K562 (cell line): ENCODE results near the gene POP7. TPM values are rescaled to one million over a fixed set of nuclear protein-coding genes. Genes with fewer than 3 reads are reported as not detected.

ENCODE experiments used
- ATAC-seq: fragments of 200-7000 bp; cut with Tn5 transposase; 3 replicates; pipeline ENCODE4 v1.9.1; 2020; ENCODE audit warnings: moderate library complexity
- BruUV-seq: library from RNA; stranded (reverse); fragments of 400-500 nt; replicated peaks from 2 replicates; lab custom pipeline; 2021; lab: Mats Ljungman, UMichigan
- CTCF ChIA-PET: fragments of 300-600 bp; formaldehyde crosslinking; extraction: SDS; loops from one replicate; lab custom pipeline; 2021; ENCODE audit warnings: low intra/inter-chr PET ratio; lab: Yijun Ruan, JAX
- POLR2A ChIA-PET: fragments of 300-600, 350-650 bp; sonication (Branson Sonifier 250); formaldehyde crosslinking; extraction: SDS; loops from one replicate; lab custom pipeline; 2021; ENCODE audit warnings: antibody characterized with exemption, inconsistent platforms; lab: Yijun Ruan, JAX
- DNase-seq, 4 experiments: peaks; one replicate each; pipeline versions ENCODE4 v3.0.0 to v3.0.0-alpha.2; 2011 to 2018; ENCODE audit warnings: low spot score in 3 of 4, mixed read lengths in 3 of 4; ENCODE audit errors: extremely low read depth in 1 of 4
- FAIRE-seq: peaks from 2 replicates; lab custom pipeline; 2011; peaks lifted over from hg19 to GRCh38; lab: Jason Lieb, UNC
- H2AFZ ChIP-seq: 2 replicates; pipeline ENCODE4 v1.6.0; 2011; ENCODE audit warnings: low read depth, low read length, control low read depth, inconsistent platforms
- H3K27ac ChIP-seq: fragments of 200-600 bp; 3 replicates; pipeline ENCODE4 v1.8.0; 2011; ENCODE audit warnings: low read depth, mild to moderate bottlenecking, control low read depth, inconsistent platforms, low read length, moderate library complexity, mixed read lengths; ENCODE audit errors: extremely low read depth
- H3K27me3 ChIP-seq, 2 experiments: fragments of 300-600 bp in 1 of 2; 2 replicates in 1 of 2; 3 replicates in 1 of 2; pipeline versions ENCODE4 v1.6.0 to v1.8.0; 2011; ENCODE audit warnings: inconsistent platforms in 2 of 2, low read length in 2 of 2, mild to moderate bottlenecking in 1 of 2, mixed read lengths in 1 of 2, moderate library complexity in 1 of 2; ENCODE audit not compliant: control insufficient read depth in 2 of 2, insufficient read depth in 2 of 2
- H3K36me3 ChIP-seq: fragments of 300-600 bp; 3 replicates; pipeline ENCODE4 v1.8.0; 2011; ENCODE audit warnings: mild to moderate bottlenecking, low read length, inconsistent platforms; ENCODE audit not compliant: control insufficient read depth, insufficient read depth
- H3K4me1 ChIP-seq, 2 experiments: fragments of 200-600 bp in 1 of 2; replicated peaks in 1 of 2; 2 replicates in 1 of 2; 3 replicates in 1 of 2; pipeline versions ENCODE4 v1.5.1 to v1.8.0; 2011; ENCODE audit warnings: inconsistent platforms in 2 of 2, low read length in 2 of 2, mild to moderate bottlenecking in 1 of 2, mixed read lengths in 1 of 2, moderate library complexity in 1 of 2; ENCODE audit not compliant: control insufficient read depth in 2 of 2, insufficient read depth in 2 of 2
- H3K4me2 ChIP-seq: 2 replicates; pipeline ENCODE4 v1.6.1; 2011; ENCODE audit warnings: low read length, control low read depth, inconsistent platforms, mixed read lengths; ENCODE audit not compliant: insufficient read depth
- H3K4me3 ChIP-seq: fragments of 200-600 bp; sonication (generic), shearing (Covaris generic); 2 replicates; pipeline ENCODE4 v1.5.1; 2016; ENCODE audit warnings: control low read depth, inconsistent platforms
- H3K79me2 ChIP-seq: fragments of 200-600 bp; 3 replicates; pipeline ENCODE4 v1.8.0; 2011; ENCODE audit warnings: low read length, inconsistent platforms; ENCODE audit not compliant: control insufficient read depth, insufficient read depth
- H3K9ac ChIP-seq, 2 experiments: 2 replicates each; pipeline versions ENCODE4 v1.6.0 to v1.6.1; 2011; ENCODE audit warnings: low read depth in 2 of 2, low read length in 2 of 2, control low read depth in 1 of 2, inconsistent platforms in 1 of 2, mild to moderate bottlenecking in 1 of 2, mixed read lengths in 1 of 2; ENCODE audit not compliant: insufficient read depth in 1 of 2
- H3K9me1 ChIP-seq: one replicate; pipeline ENCODE4 v1.6.0; 2011; ENCODE audit warnings: inconsistent platforms, mild to moderate bottlenecking, low read length, moderate library complexity; ENCODE audit not compliant: control insufficient read depth, insufficient read depth
- H3K9me3 ChIP-seq: replicated peaks from 2 replicates; pipeline ENCODE4 v1.5.1; 2011; ENCODE audit warnings: low read depth, low read length, inconsistent platforms; ENCODE audit not compliant: control insufficient read depth, insufficient read depth
- H4K20me1 ChIP-seq: replicated peaks from 2 replicates; pipeline ENCODE4 v1.6.1; 2011; ENCODE audit warnings: low read length, inconsistent platforms, mixed read lengths; ENCODE audit not compliant: control insufficient read depth, insufficient read depth
- DLX4 ChIP-seq: fragments of 250-450 bp; sonication (Bioruptor Pico); IDR thresholded peaks from 2 replicates; pipeline ENCODE4 v1.6.1; 2021; ENCODE audit warnings: mild to moderate bottlenecking
- HCFC1 ChIP-seq: IDR thresholded peaks from 2 replicates; pipeline ENCODE4 v1.6.1; 2012; ENCODE audit warnings: low read depth, low read length, improper control_type of control experiment
- MECOM ChIP-seq: fragments of 250-450 bp; sonication (Bioruptor Pico); IDR thresholded peaks from 2 replicates; pipeline ENCODE4 v1.8.0; 2022; ENCODE audit warnings: inconsistent platforms
- MTF1 ChIP-seq: fragments of 250-450 bp; sonication (Bioruptor Pico); IDR thresholded peaks from 2 replicates; pipeline ENCODE4 v1.9.0; 2021; ENCODE audit warnings: moderate library complexity, mild to moderate bottlenecking, inconsistent platforms, borderline replicate concordance
- NCOA2 ChIP-seq, 2 experiments: fragments of 450-650 bp; IDR thresholded peaks; 2 replicates each; pipeline ENCODE4 v1.6.1; 2018; ENCODE audit warnings: mild to moderate bottlenecking in 2 of 2, moderate library complexity in 1 of 2; ENCODE audit not compliant: partially characterized antibody in 2 of 2
- PCBP2 ChIP-seq: fragments of 200-400 bp; formaldehyde crosslinking; IDR thresholded peaks from 2 replicates; pipeline ENCODE4 v1.6.1; 2018; ENCODE audit warnings: low read length, low read depth, mild to moderate bottlenecking, moderate library complexity; ENCODE audit not compliant: poor library complexity, severe bottlenecking
- PREB ChIP-seq: sonication (generic); formaldehyde crosslinking; IDR thresholded peaks from 2 replicates; pipeline ENCODE4 v1.8.1; 2023; ENCODE audit warnings: mild to moderate bottlenecking, missing genetic modification reagents
- SIN3B ChIP-seq: fragments of 450-650 bp; IDR thresholded peaks from 2 replicates; pipeline ENCODE4 v1.6.1; 2017; ENCODE audit warnings: low read depth, mild to moderate bottlenecking, moderate library complexity
- SP2 ChIP-seq: IDR thresholded peaks from 2 replicates; pipeline ENCODE4 v1.6.1; 2011; ENCODE audit warnings: mild to moderate bottlenecking, low read depth, low read length, moderate library complexity; ENCODE audit not compliant: poor library complexity, severe bottlenecking; ENCODE audit errors: extremely low read depth
- SRSF1 ChIP-seq: fragments of 200-400 bp; formaldehyde crosslinking; IDR thresholded peaks from 2 replicates; pipeline ENCODE4 v1.6.1; 2017; ENCODE audit warnings: mild to moderate bottlenecking, low read depth, low read length, moderate library complexity
- STAT5B ChIP-seq: fragments of 250-450 bp; sonication (Bioruptor Pico); IDR thresholded peaks from 2 replicates; pipeline ENCODE4 v1.8.0; 2021; ENCODE audit warnings: mild to moderate bottlenecking, inconsistent platforms
- ZNF121 ChIP-seq: sonication (generic); formaldehyde crosslinking; conservative IDR thresholded peaks from 2 replicates; pipeline ENCODE4 v1.8.0; 2022; ENCODE audit warnings: missing genetic modification reagents
- WGBS: fragments of 100-300 bp; shearing (Covaris generic); methylation state at CpG from one replicate; pipeline ENCODE4 v1.1.6; 2016; ENCODE audit warnings: low coverage, mixed read lengths; ENCODE audit not compliant: insufficient coverage; ENCODE audit errors: missing lambda C conversion rate; 5-methylcytosine and 5-hydroxymethylcytosine counted together
- in situ Hi-C: fragments of 300-500 bp; cut with MboI; formaldehyde crosslinking; loops from 4 replicates; pipeline ENCODE4 v1.15.0; 2018; ENCODE audit warnings: inconsistent platforms, mixed read lengths
- intact Hi-C: fragments of 100-400 bp; cut with micrococcal nuclease; formaldehyde crosslinking; loops from 2 replicates; pipeline ENCODE4 v1.14.2; 2022
- polyA plus RNA-seq, 8 experiments: library from polyadenylated mRNA; depleted of rRNA in 4 of 8; stranded (reverse) in 5 of 8; unstranded in 3 of 8; fragments of >200 nt; fragmentation: Nextera tagmentation in 2 of 8; fragmentation: Illumina TruSeq in 1 of 8; extraction: Ambion mirVana in 2 of 8; extraction: Trizol in 1 of 8; gene quantifications; 2 replicates each; pipeline versions ENCODE4 v1.2.1 to v1.2.3, GENCODE V29; 2011 to 2014; ENCODE audit warnings: inconsistent platforms in 1 of 8, missing spikeins in 1 of 8
- total RNA-seq, 7 experiments: library from RNA; depleted of rRNA in 6 of 7; stranded (reverse); fragments of >200 nt in 6 of 7; fragmentation: Illumina TruSeq in 2 of 7; extraction: Trizol in 2 of 7; gene quantifications; 2 replicates each; pipeline versions ENCODE4 v1.2.1 to v1.2.3, GENCODE V29; 2011 to 2021; ENCODE audit warnings: low replicate concordance in 1 of 7

POP7 gene
- total and polyA plus RNA-seq, 9 of the 15 experiments (the other 6 are each of a cell fraction or from before 2014, with no cell fraction given), result 11.5 to 163 (median 68.9) TPM

GRCh38 chr7:100710452-100710851, 4.5 kb downstream of the POP7 start (continued):
- no peak for TF ChIP-seq PREB (CRISPR knock-in tag)
- TF ChIP-seq HCFC1, result no peak

GRCh38 chr7:100711369-100711768, 5.4 kb downstream of the POP7 start:
- TF ChIP-seq NCOA2 (IDR thresholded peaks at IDR 0.05; ENCODE audit: partially characterized antibody in 2 of 2) (no peak), MECOM (no peak), SP2 (no peak), DLX4 (no peak), ZNF121 (CRISPR knock-in tag) (no peak), SIN3B (no peak), PCBP2 (no peak), SRSF1 (no peak), STAT5B (CRISPR knock-in tag) (no peak), MTF1 (CRISPR knock-in tag) (no peak)
- H3K9me1 ChIP-seq, result no peaks in the 10 kb centered on the region
- H3K27ac ChIP-seq, result no peak overlapping the region
- no peak for ATAC-seq
- POLR2A ChIA-PET, result interaction anchor here (1.5 kb wide), 1 partner anchor 11 kb away, joined by 7 read pairs; no protein-coding TSS in a partner anchor
- H4K20me1 ChIP-seq, result 0 out of 2 replicates have a peak, but pooled peaks cover 4% of the 10 kb centered on the region
- in situ Hi-C loops, result no loop called here
- peaks cover 22% of the 10 kb centered on the region for H3K36me3 ChIP-seq
- FAIRE-seq, result no peak
- H3K9me3 ChIP-seq, result no peaks in the 10 kb centered on the region
- WGBS, result 87% methylated on average over 11 of the region's 11 CpGs
- H3K79me2 ChIP-seq, result peaks cover 20% of the 10 kb centered on the region
- no TSS peak for BruUV-seq
- no peak for DNase-seq
- no peak overlapping the region for H3K4me2 ChIP-seq
- peaks cover 6 to 14% of the 10 kb centered on the region in 2 experiments; a peak in 4 of 5 replicates for H3K4me1 ChIP-seq
- H3K9ac ChIP-seq, result peak overlapping the region in 1 of 2 experiments; percentile 63; a peak in 1 of 4 replicates
- CTCF ChIA-PET, result no interaction called here
- H3K4me3 ChIP-seq, result no peak overlapping the region
- H3K27me3 ChIP-seq, result peaks cover 7 to 13% of the 10 kb centered on the region in 2 experiments
- no peak overlapping the region for H2AFZ ChIP-seq
- intact Hi-C loops, result no loop called here
